Thyroid gland (tissue), 4 donors: Measurements from ENCODE around the gene RASGRP4.

Source experiments
- POLR2A ChIP-seq, 2 donors: fragments of 450-650 bp; IDR thresholded peaks; one replicate each; pipeline ENCODE4 v1.6.1; 2017; ENCODE audit warnings: antibody characterized with exemption in 2 of 2, mild to moderate bottlenecking in 2 of 2, moderate library complexity in 1 of 2
- TF ChIP-seq, protein P1 (sequence below), 6 experiments: fragments of 200-600 bp in 3 of 6; fragments of 450-650 bp in 3 of 6; sonication (generic) in 3 of 6; IDR thresholded peaks; one replicate each; pipeline ENCODE4 v1.5.1; 2016 to 2019; ENCODE audit warnings: antibody characterized with exemption in 6 of 6, mild to moderate bottlenecking in 2 of 6, inconsistent platforms in 1 of 6, moderate library complexity in 1 of 6

DNA sequence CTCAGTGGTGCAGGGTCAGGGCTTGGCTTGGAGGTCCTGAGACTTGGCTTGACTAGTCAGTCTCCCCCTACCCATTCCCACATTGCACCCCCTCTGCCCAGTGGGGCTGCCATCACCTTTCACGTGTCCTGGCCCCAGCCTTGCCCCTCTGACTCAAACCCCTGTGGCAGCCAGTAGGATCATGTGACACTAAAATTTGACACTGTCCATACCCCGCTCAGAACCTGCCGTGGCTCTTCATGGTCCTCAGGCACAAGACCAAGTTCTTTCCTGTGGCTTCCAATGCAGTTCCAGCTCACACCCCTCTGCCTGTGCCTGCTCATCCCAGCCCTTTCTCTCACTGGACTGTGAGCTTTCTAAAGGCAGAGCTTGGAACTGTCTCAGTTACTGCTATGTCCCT, 49.4 kb downstream of the RASGRP4 start:
- no peak for TF ChIP-seq POLR2A (IDR thresholded peaks at IDR 0.05)
- TF ChIP-seq, protein P1, sequence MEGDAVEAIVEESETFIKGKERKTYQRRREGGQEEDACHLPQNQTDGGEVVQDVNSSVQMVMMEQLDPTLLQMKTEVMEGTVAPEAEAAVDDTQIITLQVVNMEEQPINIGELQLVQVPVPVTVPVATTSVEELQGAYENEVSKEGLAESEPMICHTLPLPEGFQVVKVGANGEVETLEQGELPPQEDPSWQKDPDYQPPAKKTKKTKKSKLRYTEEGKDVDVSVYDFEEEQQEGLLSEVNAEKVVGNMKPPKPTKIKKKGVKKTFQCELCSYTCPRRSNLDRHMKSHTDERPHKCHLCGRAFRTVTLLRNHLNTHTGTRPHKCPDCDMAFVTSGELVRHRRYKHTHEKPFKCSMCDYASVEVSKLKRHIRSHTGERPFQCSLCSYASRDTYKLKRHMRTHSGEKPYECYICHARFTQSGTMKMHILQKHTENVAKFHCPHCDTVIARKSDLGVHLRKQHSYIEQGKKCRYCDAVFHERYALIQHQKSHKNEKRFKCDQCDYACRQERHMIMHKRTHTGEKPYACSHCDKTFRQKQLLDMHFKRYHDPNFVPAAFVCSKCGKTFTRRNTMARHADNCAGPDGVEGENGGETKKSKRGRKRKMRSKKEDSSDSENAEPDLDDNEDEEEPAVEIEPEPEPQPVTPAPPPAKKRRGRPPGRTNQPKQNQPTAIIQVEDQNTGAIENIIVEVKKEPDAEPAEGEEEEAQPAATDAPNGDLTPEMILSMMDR (IDR thresholded peaks at IDR 0.05) = no peak
